HG03565 (cell line): ENCODE measurements around the gene SNCB.

Experiments
- ATAC-seq: cut with Tn5 transposase; IDR thresholded peaks from one replicate; pipeline ENCODE4 v1.9.1; 2021; ENCODE audit warnings: mild to moderate bottlenecking, moderate library complexity; ENCODE audit not compliant: unreplicated experiment

The SNCB gene

DNA sequence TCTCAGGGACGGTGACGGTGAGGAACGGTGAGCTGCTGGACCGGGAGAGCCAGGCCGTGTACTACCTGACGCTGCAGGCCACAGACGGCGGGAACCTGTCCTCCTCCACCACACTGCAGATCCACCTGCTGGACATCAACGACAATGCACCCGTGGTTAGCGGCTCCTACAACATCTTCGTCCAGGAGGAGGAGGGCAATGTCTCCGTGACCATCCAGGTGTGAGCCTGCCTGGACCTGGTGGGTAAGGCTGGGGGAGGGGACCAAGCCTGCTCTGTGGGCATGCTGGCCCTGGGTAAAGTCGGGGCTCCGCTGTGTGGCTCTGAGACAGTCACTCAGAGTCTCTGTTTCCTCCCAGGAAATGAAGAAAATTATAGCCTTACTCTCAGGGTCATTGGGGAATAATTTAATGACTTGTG, 51.9 kb downstream of the SNCB start:
- peak; percentile 48 for ATAC-seq

DNA sequence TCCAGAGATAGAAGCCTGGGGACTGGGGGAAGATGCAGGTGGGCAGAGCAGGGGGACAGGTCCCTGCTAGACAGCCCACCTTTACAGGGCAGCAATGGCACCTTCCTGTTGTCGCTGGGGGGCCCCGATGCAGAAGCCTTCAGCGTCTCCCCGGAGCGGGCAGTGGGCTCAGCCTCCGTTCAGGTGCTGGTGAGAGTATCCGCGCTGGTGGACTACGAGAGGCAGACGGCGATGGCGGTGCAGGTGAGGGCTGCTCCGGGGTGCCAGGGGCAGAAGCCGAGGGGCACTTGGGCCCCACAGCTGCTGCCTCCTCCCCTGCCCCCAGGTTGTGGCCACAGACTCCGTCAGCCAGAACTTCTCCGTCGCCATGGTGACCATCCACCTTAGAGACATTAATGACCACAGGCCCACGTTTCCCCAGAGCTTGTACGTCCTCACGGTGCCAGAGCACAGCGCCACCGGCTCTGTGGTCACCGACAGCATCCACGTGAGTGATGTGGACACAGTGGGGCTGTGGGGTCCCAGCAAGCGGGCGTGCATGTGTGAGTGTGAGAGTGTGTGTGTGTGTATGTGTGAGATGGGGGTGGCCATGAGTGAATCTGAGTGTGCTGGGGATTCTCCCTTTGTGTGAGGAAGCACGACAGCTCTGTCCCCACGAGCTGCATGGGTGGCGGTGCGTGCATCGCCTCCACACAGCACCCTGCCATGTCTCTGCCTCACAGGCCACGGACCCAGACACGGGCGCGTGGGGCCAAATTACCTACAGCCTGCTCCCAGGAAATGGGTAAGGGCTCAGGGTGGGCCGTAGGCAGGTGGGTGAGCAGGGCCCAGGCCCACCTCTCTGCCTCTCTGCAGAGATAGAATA, 52.8 kb downstream of the SNCB start:
- ATAC-seq: no peak

- no peak for ATAC-seq
Observed at GRCh38 chr5:176575488-176576422, 54.6 kb downstream of the SNCB start.

- ATAC-seq: no peak
Observed at GRCh38 chr5:176575066-176575465, 55.3 kb downstream of the SNCB start.

GRCh38 chr5:176574297-176574591, 56.1 kb downstream of the SNCB start:
- no peak for ATAC-seq

DNA sequence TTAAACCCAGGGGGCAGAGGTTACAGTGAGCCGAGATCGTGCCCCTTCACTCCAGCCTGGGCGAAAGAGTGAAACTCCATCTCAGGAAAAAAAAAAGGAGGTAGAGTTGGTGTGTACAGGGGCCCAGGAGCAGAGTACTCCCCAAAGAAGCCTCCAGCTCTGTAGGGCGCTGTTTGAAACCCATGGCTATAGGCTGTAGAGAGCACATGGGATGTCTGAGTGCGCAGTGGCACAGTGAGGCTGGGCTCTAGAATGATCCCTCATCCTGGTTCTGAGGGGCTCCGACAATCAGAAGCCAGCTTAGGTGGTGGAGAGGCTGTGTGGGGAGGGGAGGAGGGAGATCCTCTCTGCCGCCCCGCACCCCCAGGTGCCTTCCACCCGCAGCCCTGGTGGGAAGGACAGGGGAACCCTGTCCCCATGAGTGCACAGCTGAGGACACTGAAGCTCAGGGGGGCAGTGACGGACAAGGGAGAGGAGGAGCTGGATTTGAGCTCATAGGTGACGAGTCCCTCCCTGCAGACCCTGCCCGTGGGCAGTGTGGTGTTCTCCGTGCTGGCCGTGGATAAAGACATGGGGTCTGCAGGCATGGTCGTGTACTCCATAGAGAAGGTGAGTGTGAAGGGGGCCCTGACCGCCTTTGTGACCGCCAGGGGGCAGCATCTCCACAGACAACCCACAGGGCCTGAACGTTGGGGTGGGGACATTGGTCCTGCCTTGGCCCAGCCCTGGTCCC, 56.6 kb downstream of the SNCB start:
- no peak for ATAC-seq
